Keratinocyte (primary cell): ENCODE measurements around the gene TMEM225B.
"Not testable (repeated sequence)": the region's sequence is repeated elsewhere in the genome, so short reads cannot be mapped to it uniquely, and the experiment has no call there.

Experiments used
- CTCF ChIP-seq, 3 experiments: IDR thresholded peaks in 1 of 3; conservative IDR thresholded peaks in 1 of 3; optimal IDR thresholded peaks in 1 of 3; 2 replicates in 2 of 3; 3 replicates in 1 of 3; pipeline versions ENCODE3 to v1.5.1; 2011; ENCODE audit warnings: low read length in 3 of 3, mild to moderate bottlenecking in 3 of 3, moderate library complexity in 2 of 3, control low read depth in 1 of 3, inconsistent platforms in 1 of 3; ENCODE audit not compliant: insufficient read depth in 2 of 3; ENCODE audit errors: extremely low read depth in 1 of 3
- EZH2 ChIP-seq: IDR thresholded peaks from one replicate; pipeline ENCODE4 v1.6.1; 2012; ENCODE audit warnings: inconsistent platforms, mild to moderate bottlenecking, low read length, moderate library complexity

GRCh38 chr7:99568770-99569169 lies 29.3 kb upstream of the TMEM225B start:
- not testable (repeated sequence) for TF ChIP-seq CTCF (optimal IDR thresholded peaks at IDR 0.05 in 1 of 3, IDR thresholded peaks at IDR 0.05 in 1 of 3, conservative IDR thresholded peaks at IDR 0.05 in 1 of 3; ENCODE audit: extremely low read depth in 1 of 3, insufficient read depth in 2 of 3, low read length in 3 of 3); EZH2
